ENCODE data around the gene SVOPL.

The SVOPL gene

DNA sequence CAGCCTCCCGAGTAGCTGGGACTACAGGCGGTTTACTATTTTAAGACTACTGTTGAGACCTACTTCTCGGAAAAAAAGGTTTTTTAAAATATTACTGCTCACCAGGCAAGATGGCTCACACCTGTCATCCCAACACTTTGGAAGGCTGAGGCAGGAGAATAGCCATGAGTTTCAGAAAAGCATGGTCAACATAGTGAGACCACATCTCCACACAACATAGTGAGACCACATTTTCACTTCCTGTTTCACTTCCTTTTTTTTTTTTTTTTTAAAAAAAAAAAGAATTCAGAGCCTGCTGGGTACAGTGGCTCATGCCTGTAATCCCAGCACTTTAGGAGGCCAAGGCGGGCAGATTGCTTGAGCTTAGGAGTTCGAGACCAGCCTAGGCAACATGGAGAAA lies 46.5 kb downstream of the SVOPL start:
- Mint-ChIP-seq H3K9me3 (no peaks in the 10 kb centered on the region), H3K36me3 (no peaks in the 10 kb centered on the region), H3K27me3 (no peaks in the 10 kb centered on the region), H3K4me3 (no peak overlapping the region), H3K4me1 (no peaks in the 10 kb centered on the region), H3K27ac (no peak overlapping the region)

DNA sequence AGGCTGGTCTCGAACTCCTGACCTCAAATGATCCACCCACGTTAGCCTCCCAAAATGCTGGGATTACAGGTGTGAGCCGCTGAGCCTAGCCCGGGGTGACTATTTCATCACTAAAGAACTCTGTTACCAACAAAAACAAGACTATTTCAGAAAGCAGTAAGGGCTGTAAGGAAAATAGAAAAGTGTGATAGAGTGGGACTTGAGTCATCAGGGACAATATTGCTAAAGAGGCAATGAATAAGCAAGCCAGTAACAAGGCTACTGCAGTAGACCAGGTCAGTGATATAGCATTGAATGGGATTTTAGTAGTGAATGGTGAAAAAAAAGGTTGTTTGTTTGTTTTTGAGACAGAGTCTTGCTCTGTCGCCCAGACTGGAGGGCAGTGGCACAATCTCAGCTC lies 51.7 kb downstream of the SVOPL start:
- Mint-ChIP-seq H3K36me3 (no peaks in the 10 kb centered on the region), H3K27ac (no peak overlapping the region), H3K27me3 (no peaks in the 10 kb centered on the region), H3K9me3 (no peaks in the 10 kb centered on the region), H3K4me3 (no peak overlapping the region), H3K4me1 (no peaks in the 10 kb centered on the region)

DNA sequence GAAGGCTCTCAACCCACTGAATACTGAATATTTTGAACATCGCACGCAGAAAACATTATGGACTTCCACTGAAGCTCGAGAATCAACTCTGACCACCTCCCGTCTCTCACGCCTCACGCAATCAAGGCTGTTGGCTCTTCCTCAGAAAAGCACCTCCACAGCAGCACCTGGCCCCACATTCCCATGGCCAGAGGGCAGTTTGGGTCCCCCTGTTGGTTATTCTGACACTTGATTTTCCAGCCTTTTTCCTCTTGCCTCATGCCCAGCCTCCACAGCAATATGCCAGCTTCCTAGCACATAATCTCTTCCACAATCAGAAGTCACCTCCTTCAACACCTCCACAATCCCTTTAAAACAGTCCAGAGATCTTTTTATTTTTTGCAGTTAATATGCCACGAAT lies 55.9 kb downstream of the SVOPL start:
- H3K9me3 Mint-ChIP-seq, result no peaks in the 10 kb centered on the region
- H3K4me3 Mint-ChIP-seq, result no peak overlapping the region
- no peak overlapping the region for H3K27ac Mint-ChIP-seq
- no peaks in the 10 kb centered on the region for H3K4me1 Mint-ChIP-seq
- H3K36me3 Mint-ChIP-seq, result no peaks in the 10 kb centered on the region
- no peaks in the 10 kb centered on the region for H3K27me3 Mint-ChIP-seq

DNA sequence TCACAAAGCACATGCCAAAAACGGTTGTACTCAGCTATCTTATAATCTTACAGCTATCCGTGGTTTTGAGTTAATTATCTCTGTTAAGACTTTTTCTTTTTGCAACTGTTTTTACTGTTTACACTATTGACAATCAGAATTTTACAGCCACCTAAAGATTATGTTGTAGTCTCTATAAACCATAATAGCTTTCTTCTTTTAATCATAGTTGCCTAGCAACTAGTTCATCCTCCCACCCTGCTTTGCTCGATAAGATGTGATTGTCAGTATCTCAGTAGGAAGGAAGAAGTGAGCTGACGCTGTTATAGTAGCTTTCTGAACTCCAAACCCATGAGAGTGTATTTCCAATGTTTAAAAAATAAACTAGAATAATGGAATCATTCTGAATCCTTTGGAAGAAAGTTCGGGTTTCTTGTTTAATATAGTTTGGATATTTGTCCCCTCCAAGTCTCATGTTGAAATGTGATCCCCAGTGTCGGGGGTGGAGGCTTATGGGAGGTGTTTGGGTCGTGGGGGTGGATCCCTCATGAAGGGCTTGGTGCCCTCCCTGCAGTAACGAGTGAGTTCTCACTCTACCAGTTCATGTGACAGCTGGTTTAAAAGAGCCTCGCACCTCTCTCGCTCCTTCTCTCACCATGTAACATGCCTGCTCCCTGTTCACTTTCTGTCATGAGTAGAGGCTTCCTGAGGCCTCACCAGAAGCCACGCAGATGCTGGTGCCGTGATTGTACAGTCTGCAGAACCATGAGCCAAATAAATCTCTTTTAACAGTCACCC lies 68.1 kb downstream of the SVOPL start:
- Mint-ChIP-seq H3K27me3 (no peaks in the 10 kb centered on the region), H3K9me3 (no peaks in the 10 kb centered on the region), H3K36me3 (no peaks in the 10 kb centered on the region), H3K4me1 (peaks cover 15% of the 10 kb centered on the region), H3K27ac (no peak overlapping the region), H3K4me3 (no peak overlapping the region)

DNA sequence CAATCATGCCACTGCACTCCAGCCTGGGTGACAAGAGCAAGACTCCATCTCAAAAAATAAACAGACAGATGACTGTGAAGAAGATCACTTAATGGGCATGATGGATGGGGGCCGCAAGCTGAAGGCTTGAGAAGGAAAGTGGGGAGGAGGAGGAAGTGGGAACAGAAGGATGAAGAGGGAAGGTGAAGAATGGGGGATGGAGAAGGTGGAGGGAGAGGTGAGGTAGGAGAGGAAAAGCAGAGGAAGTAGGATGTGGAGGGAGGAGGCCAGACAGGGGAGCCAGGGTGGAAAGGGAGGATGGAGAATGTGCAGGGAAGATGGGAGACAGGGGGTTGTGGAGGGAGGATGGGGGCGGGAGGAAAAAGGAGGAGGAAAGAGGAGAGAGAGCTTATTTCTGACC lies 68.8 kb downstream of the SVOPL start:
- H3K27ac Mint-ChIP-seq, result no peak overlapping the region
- no peaks in the 10 kb centered on the region for H3K36me3 Mint-ChIP-seq
- H3K4me1 Mint-ChIP-seq, result peaks cover 15% of the 10 kb centered on the region
- no peak overlapping the region for H3K4me3 Mint-ChIP-seq
- no peaks in the 10 kb centered on the region for H3K9me3 Mint-ChIP-seq
- no peaks in the 10 kb centered on the region for H3K27me3 Mint-ChIP-seq

DNA sequence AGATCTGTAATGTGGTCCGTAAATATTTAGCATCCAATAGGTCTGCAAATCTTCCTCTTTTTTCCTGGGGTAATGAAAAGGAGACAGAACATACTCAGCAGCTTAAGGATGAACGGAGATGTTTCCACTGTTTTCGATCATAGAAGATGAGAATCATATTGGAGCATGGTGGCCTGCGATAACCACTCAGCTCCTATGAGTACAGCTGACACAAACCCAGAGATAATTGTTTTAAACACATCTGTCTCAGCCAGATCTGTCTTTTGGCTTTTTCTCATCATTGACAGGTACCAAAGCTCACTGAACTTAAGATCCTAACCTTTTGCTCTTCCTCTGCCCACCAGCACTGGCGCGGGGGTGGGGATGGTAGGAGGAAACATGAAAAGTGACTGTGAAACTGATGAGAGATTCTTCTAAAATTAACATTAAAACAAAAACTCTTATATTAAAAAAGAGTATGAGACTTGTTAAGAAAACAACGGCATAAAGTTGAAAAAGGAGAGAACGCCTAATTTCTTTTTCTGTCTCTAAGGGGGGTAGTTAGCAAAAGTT lies 71.0 kb downstream of the SVOPL start:
- H3K4me1 Mint-ChIP-seq, result peaks cover 35% of the 10 kb centered on the region
- H3K27ac Mint-ChIP-seq, result no peak overlapping the region
- H3K9me3 Mint-ChIP-seq, result no peaks in the 10 kb centered on the region
- H3K4me3 Mint-ChIP-seq, result no peak overlapping the region
- H3K36me3 Mint-ChIP-seq, result no peaks in the 10 kb centered on the region
- H3K27me3 Mint-ChIP-seq, result no peaks in the 10 kb centered on the region

DNA sequence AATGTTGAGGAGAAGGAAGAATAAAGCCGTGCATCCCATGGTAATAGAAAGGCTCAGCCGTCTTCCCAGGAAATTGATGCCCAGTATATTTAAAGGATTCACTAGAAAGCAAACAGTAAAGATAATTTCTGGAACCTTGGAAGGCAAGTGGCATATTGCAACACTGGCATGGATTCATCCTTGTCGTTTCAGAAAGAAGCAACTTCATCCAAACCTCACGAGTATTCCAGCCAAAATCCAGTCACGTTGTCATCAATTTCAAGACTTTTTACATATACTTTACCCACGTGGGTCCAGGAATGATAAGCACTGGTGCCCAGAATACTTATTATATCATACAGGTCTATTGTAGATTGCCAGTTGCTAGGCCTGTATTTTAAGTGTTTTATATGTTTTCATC lies 73.8 kb downstream of the SVOPL start:
- H3K4me1 Mint-ChIP-seq, result peaks cover 44% of the 10 kb centered on the region
- H3K36me3 Mint-ChIP-seq, result no peaks in the 10 kb centered on the region
- H3K9me3 Mint-ChIP-seq, result no peaks in the 10 kb centered on the region
- no peak overlapping the region for H3K4me3 Mint-ChIP-seq
- H3K27ac Mint-ChIP-seq, result no peak overlapping the region
- H3K27me3 Mint-ChIP-seq, result no peaks in the 10 kb centered on the region

DNA sequence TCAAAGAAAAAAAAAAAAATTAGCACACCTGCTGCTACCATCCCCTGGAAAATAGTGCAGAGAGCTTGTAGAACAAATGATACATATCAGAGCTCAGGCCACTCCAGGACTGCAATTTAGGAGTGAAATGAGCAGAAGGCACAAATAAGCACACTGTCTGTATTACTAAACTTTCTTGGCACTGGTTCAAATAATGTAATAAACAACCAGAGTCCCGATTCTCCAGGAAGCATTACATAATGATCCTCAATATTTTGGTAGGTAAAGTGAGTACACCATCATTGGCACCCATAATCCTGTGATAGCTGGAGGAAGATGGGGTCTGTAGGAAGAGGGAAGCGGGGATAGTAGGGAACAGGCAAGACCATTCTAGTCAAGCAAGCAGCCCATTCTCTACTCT lies 74.3 kb downstream of the SVOPL start:
- H3K27me3 Mint-ChIP-seq, result no peaks in the 10 kb centered on the region
- H3K4me1 Mint-ChIP-seq, result peaks cover 44% of the 10 kb centered on the region
- H3K4me3 Mint-ChIP-seq, result no peak overlapping the region
- H3K36me3 Mint-ChIP-seq, result no peaks in the 10 kb centered on the region
- no peaks in the 10 kb centered on the region for H3K9me3 Mint-ChIP-seq
- H3K27ac Mint-ChIP-seq, result peak overlapping the region; percentile 8

DNA sequence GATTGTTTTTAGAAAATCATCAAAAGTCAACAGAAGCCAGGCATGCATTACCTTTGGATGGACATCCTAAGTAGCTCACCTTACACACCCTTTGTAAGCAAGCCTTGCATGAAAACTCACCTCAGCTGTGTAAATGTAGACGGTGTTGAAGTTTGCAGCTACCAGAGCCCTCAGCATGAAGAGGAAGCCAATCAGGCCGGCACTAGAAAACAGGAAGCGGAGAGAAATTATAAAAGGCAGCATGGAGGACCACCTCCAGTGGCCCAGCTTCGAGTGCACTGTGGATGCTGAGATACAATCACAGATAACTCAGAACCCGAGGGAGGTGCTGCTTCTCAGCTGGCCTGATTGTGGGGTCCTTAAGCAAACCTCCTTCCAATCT lies 75.3 kb downstream of the SVOPL start:
- H3K27ac Mint-ChIP-seq, result peak overlapping the region; percentile 65
- H3K9me3 Mint-ChIP-seq, result no peaks in the 10 kb centered on the region
- peaks cover 44% of the 10 kb centered on the region for H3K4me1 Mint-ChIP-seq
- H3K27me3 Mint-ChIP-seq, result no peaks in the 10 kb centered on the region
- no peaks in the 10 kb centered on the region for H3K36me3 Mint-ChIP-seq
- peak overlapping the region; percentile 55 for H3K4me3 Mint-ChIP-seq

DNA sequence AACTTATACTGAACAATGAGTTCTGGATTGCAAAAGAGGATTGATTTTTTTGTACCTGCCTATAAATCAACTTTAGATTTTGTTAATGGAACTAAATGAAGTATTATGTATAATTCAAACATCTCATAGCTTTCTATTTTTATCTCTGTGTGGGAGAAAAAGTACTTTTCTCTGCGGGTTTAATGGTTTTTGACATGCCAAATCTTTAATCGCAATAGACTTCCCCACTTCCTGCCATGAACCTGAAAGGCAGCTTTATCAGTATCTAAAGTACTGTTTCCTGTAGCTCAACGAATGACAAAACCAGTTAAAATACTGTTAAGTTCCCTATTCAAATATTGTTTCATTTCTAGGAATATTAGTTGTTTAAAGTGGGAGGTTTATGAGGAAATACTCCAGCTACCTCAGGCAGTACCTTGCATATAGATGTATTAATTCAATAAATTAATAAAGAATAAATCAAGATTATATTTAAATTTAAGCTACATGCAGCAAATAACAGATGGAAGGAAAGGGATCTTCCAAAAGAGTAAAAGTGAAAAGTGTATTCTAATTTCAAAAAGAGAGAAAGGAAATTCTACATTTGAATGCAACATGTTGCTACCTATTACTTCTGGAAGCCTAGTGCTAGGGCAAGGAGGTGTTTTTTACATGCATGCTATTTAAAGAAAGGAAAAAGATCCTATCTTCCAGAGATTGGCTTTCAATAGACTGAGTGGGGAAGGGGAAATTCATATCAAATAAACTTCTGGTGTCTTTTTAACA lies 75.9 kb downstream of the SVOPL start:
- Mint-ChIP-seq H3K4me1 (peaks cover 42% of the 10 kb centered on the region), H3K9me3 (no peaks in the 10 kb centered on the region), H3K36me3 (no peaks in the 10 kb centered on the region), H3K27me3 (no peaks in the 10 kb centered on the region), H3K27ac (peak overlapping the region; percentile 65), H3K4me3 (peak overlapping the region; percentile 55)

DNA sequence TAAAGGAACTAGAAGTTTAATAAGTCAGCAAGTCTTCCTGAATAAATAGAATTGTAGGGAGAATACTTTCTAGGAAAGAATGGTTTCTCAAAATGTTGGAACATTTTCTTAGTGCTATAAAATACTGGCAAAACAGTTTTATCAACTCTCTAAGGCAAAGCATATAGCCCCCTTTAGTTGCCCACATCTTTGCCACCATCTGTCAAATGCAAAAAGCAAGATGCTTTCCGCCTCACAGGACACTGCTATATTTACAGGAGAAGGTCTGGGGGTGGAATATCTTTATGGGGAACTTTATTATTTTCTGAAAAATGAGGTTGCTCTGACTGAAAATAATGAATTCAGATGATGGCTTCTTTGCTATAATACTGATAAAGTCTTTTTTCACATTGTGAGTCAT lies 78.3 kb downstream of the SVOPL start:
- H3K27me3 Mint-ChIP-seq, result no peaks in the 10 kb centered on the region
- no peak overlapping the region for H3K27ac Mint-ChIP-seq
- H3K4me3 Mint-ChIP-seq, result no peak overlapping the region
- H3K36me3 Mint-ChIP-seq, result no peaks in the 10 kb centered on the region
- peaks cover 33% of the 10 kb centered on the region for H3K4me1 Mint-ChIP-seq
- no peaks in the 10 kb centered on the region for H3K9me3 Mint-ChIP-seq

DNA sequence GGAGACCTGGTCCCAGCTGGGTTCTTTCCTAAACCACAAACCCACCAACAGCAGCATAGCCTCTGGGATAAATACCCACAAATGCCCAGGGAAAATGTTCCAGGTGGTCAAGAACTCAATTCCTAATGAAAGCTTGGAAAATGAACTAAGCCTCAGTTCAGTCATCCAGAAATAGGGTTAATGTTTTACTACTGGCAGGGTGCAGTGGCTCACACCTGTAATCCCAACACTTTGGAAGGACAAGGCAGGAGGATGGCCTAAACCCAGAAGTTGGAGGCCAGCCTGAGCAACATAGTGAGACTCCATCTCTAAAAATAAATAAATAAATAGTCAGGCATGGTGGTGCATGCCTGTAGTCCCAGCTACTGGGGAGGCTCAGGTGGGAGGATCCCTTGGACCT lies 82.2 kb downstream of the SVOPL start:
- no peak overlapping the region for H3K27ac Mint-ChIP-seq

DNA sequence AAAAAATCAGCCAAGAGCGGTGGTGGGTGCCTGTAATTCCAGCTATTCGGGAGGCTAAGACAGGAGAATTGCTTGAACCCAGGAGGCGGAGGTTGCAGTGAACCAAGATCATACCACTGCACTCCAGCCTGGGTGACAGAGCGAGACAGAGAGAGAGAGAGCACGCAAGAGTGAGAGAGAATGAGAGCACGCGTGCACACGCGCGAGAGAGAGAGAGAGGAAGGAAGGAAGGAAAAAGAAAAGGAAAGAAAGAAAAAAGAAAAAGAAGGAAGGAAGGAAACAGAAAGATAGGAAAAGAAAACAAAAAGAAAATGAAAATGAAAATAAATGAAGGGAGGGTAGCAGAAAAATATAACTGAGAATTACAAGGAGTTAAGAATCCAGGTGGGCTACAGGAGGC lies 82.7 kb downstream of the SVOPL start:
- Mint-ChIP-seq H3K27ac (no peak overlapping the region), H3K36me3 (no peaks in the 10 kb centered on the region), H3K4me3 (no peak overlapping the region)

More for the DNA sequence above, 82.2 kb downstream of the SVOPL start:
- peaks cover under 1% of the 10 kb centered on the region for H3K4me1 Mint-ChIP-seq
- H3K27me3 Mint-ChIP-seq, result no peaks in the 10 kb centered on the region
- H3K36me3 Mint-ChIP-seq, result no peaks in the 10 kb centered on the region
- no peaks in the 10 kb centered on the region for H3K9me3 Mint-ChIP-seq
- no peak overlapping the region for H3K4me3 Mint-ChIP-seq

DNA sequence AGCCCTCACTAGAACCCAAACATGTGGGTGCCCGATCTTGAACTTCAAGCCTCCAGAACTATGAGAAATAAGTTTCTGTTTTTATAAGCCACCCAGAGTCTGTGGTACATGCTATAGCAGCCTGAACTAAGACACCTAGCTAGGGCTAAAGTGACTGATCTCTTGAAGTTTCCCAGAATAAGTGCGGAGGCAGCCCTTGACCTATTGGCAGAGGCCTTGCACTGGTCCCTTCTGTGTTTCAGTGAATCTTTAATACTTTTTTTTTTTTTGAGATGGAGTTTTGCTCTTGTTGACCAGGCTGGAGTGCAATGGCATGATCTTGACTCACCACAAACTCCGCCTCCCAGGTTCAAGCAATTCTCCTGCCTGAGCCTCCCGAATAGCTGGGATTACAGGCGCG lies 85.1 kb downstream of the SVOPL start:
- no peaks in the 10 kb centered on the region for H3K4me1 Mint-ChIP-seq
- no peaks in the 10 kb centered on the region for H3K36me3 Mint-ChIP-seq
- H3K4me3 Mint-ChIP-seq, result no peak overlapping the region
- H3K9me3 Mint-ChIP-seq, result no peaks in the 10 kb centered on the region
- no peaks in the 10 kb centered on the region for H3K27me3 Mint-ChIP-seq
- H3K27ac Mint-ChIP-seq, result no peak overlapping the region

More for the DNA sequence above, 82.7 kb downstream of the SVOPL start:
- Mint-ChIP-seq H3K4me1 (no peaks in the 10 kb centered on the region), H3K9me3 (no peaks in the 10 kb centered on the region), H3K27me3 (no peaks in the 10 kb centered on the region)

DNA sequence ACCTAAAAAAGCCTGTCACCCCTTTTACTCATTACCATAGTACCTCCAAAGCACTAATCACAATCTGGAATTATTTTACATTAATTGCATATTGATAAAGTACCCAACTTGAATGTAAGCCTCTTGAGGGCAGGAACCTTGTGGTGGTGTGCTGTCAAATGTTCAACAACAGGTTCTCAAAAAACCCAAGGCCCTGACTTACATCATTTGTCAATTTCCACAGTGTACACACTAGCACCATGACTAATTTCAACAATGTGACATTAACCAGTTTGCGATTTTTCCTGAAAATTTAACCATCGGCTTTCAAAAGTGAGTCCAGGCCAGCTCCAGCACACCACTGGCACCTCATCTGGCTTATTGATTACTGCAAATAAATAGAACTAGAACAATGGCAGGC lies 87.5 kb downstream of the SVOPL start:
- Mint-ChIP-seq H3K9me3 (no peaks in the 10 kb centered on the region), H3K27me3 (no peaks in the 10 kb centered on the region), H3K27ac (no peak overlapping the region), H3K36me3 (no peaks in the 10 kb centered on the region), H3K4me3 (no peak overlapping the region), H3K4me1 (no peaks in the 10 kb centered on the region)

DNA sequence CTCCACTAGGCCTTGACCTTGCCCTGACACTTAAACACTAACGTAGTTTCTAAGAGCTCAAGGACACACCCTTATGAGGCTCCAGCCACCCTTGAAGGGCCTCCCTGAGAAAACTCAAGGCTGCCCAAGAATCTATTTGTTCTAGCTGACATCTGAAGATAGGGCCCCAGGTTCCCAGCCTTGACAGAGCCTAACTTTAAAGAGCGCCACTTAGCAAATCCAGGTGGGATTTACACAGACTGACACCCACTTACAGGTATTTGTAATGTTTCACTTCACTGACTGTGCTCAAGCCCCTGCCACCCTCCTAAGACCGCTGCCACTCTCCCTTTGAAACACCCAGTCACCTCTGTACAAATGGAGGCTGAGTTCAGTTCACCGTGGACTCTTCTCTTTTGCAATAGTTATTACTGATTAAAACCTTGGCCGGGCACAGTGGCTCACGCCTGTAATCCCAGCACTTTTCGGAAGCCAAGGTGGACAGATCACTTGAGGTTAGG lies 90.4 kb downstream of the SVOPL start:
- Mint-ChIP-seq H3K27ac (peak overlapping the region; percentile 41), H3K27me3 (no peaks in the 10 kb centered on the region), H3K9me3 (no peaks in the 10 kb centered on the region), H3K36me3 (no peaks in the 10 kb centered on the region), H3K4me3 (no peak overlapping the region), H3K4me1 (peaks cover 15% of the 10 kb centered on the region)
